SK-N-MC (cell line): ENCODE data around the gene OTUB1.

ENCODE experiments used
- DNase-seq: peaks from one replicate; pipeline ENCODE4 v3.0.0-alpha.2; 2011; ENCODE audit warnings: low read depth, low spot score
- H3K27ac ChIP-seq: fragments of 200-600 bp; sonication (generic); 2 replicates; pipeline ENCODE4 v1.5.1; 2016; ENCODE audit warnings: mixed run types
- H3K36me3 ChIP-seq: fragments of 200-600 bp; sonication (generic); 2 replicates; pipeline ENCODE4 v1.6.1; 2017; ENCODE audit warnings: antibody characterized with exemption, low read length, mixed read lengths; ENCODE audit not compliant: insufficient read depth
- H3K4me3 ChIP-seq: fragments of 200-600 bp; sonication (generic); 2 replicates; pipeline ENCODE4 v1.5.1; 2016
- H3K9ac ChIP-seq: fragments of 200-600 bp; sonication (generic); 2 replicates; pipeline ENCODE4 v1.8.0; 2017; ENCODE audit warnings: mixed run types, mixed read lengths; ENCODE audit not compliant: insufficient read length
- H3K9me3 ChIP-seq: fragments of 200-600 bp; sonication (generic); 2 replicates; pipeline ENCODE4 v1.6.1; 2017; ENCODE audit warnings: low read depth, mild to moderate bottlenecking, antibody characterized with exemption, low read length, moderate library complexity, mixed read lengths
- EZH2 ChIP-seq: fragments of 200-600 bp; sonication (generic); IDR thresholded peaks from one replicate; pipeline ENCODE4 v1.6.1; 2017; ENCODE audit warnings: antibody characterized with exemption
- FOXP2 ChIP-seq: optimal IDR thresholded peaks from 2 replicates; pipeline ENCODE3; 2011; ENCODE audit warnings: mild to moderate bottlenecking, moderate library complexity; ENCODE audit not compliant: insufficient read depth; ENCODE audit errors: extremely low read length, control extremely low read depth
- POLR2AphosphoS5 ChIP-seq: IDR thresholded peaks from 2 replicates; pipeline ENCODE4 v1.6.1; 2012; ENCODE audit warnings: mild to moderate bottlenecking, low read depth, low read length, borderline replicate concordance

OTUB1 gene

DNA sequence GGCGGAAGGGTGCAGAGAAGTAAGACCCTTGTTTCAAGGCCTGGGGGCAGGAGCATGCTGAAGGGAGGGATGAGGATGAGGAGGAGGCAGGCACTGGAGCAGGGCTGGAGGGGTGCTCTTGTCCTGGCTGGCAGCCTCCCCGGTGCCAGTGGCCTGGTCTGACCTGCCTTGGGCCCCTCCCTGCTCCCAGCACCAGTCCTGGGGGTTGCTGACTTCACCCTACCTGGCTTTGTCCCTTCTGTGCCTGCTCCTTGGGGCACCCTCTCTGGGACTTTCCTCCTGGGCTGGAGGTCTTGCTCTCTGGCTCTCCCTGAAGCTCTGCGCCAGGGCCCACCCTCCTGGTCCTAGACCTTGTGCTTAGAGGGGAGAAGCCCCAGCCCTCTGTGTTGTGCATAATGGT is 44.8 kb downstream of the OTUB1 start:
- no peaks in the 10 kb centered on the region for H3K36me3 ChIP-seq

DNA sequence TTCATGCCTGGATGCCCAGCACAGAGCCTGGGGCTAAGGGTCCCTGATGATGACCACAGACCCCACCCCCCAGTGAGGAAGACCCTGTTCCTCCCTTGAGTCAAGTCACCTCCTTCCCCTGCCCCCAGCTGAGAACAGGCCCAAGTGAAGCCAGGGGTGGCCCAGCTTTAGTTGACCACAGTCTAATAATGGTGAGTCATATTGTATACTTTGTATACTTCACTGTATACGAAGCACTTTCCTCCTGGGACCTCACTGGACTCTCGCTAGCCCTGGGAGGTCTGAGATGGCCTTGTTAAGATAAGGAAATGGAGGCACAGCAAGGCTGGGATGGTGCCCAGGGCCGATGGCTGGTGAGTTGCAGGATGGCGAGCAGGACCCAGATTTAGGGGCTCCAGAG is 45.8 kb downstream of the OTUB1 start:
- Histone ChIP-seq H3K9ac (no peak overlapping the region), H3K27ac (no peak overlapping the region), H3K4me3 (no peak overlapping the region), H3K36me3 (no peaks in the 10 kb centered on the region), H3K9me3 (no peaks in the 10 kb centered on the region)
- DNase-seq: no peak
- TF ChIP-seq EZH2 (no peak), FOXP2 (no peak), POLR2AphosphoS5 (no peak)

More for the DNA sequence above, 44.8 kb downstream of the OTUB1 start:
- no peak for DNase-seq
- Histone ChIP-seq H3K9ac (no peak overlapping the region), H3K9me3 (no peaks in the 10 kb centered on the region), H3K4me3 (no peak overlapping the region), H3K27ac (no peak overlapping the region)
- no peak for TF ChIP-seq POLR2AphosphoS5
- no peak for TF ChIP-seq FOXP2
- no peak for TF ChIP-seq EZH2

DNA sequence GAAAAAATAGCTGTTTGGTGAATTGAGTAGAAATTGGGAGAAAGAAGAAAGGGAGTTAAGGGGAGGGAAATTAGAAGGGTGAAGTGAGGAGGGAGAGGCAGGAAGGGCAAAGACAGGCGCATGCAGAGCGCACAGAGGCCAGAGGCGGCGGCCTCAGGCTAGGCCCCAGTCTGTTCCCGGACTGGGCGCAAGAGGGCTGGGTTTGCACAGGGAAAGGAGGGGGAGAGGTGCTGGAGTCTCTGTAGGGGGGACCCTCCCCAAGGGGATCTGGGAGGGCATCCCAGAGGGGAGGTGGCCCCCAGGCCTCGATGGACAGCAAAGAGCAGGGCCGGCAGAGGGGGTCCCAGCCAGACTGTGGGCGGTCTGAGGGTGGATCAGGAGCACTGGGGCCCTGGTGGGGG is 48.2 kb downstream of the OTUB1 start:
- H3K27ac ChIP-seq: no peak overlapping the region
- H3K9ac ChIP-seq: no peak overlapping the region
- TF ChIP-seq FOXP2: no peak
- no peak for TF ChIP-seq EZH2
- no peak for TF ChIP-seq POLR2AphosphoS5
- H3K4me3 ChIP-seq: no peak overlapping the region
- no peaks in the 10 kb centered on the region for H3K36me3 ChIP-seq
- H3K9me3 ChIP-seq: no peaks in the 10 kb centered on the region
- DNase-seq: no peak

DNA sequence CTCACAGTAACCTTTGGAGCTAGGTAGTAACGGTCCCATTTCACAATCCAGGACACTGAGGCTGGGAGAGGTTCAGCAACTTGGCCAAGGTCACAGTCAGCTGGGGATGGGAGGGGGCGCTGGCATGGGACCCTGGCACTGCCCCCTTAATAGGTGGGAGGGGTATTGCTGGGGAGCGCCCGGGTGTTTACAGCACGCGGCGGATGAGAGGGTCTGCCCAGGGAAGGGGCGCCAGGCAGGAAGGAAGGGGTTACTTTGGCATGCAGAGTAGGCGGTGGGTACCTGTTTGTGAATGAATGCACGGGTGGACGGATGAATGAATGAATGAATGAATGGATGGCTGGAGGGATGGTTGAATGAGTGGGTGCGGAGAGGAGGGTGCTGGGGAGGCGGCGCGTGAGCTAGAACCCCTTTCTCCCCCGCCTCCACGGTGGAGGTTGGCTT is 48.9 kb downstream of the OTUB1 start:
- Histone ChIP-seq H3K27ac (no peak overlapping the region), H3K4me3 (peak overlapping the region; percentile 72), H3K9ac (no peak overlapping the region), H3K36me3 (no peaks in the 10 kb centered on the region), H3K9me3 (no peaks in the 10 kb centered on the region)
- no peak for DNase-seq
- TF ChIP-seq POLR2AphosphoS5 (no peak), FOXP2 (no peak), EZH2 (no peak)

DNA sequence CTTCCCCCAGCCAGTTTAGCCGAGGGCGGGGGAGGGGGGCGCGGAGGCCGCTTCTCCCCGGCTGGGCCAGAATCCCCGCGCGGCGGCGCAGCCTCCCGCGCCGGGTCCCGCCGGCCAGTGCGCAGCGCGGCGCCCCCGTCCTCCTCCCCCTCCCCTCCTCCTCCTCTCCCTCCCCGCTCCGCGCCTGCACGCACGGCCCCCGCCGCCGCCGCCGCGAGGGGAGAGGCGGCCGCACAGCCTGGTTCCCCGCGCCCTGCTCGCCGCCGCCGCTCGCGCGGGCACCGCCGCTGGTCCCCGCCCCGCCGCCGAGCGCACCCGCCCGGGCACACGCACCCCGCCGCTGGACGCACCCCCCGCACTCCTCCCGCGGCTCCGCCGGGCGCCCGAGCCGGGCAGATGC is 49.3 kb downstream of the OTUB1 start, which contains the start of gene FLRT1:
Gene FLRT1, plus strand, starts transcription at position 356 of the 400 bp plus-strand sequence. CDS start 80,337 bp downstream, outside the sequence.
- Histone ChIP-seq H3K36me3 (no peaks in the 10 kb centered on the region), H3K9ac (peak within 1 kb of the TSS; percentile 77), H3K4me3 (peak within 1 kb of the TSS; percentile 90), H3K9me3 (no peaks in the 10 kb centered on the region), H3K27ac (no peak within 1 kb of the TSS)
- TF ChIP-seq FOXP2 (no peak), POLR2AphosphoS5 (no peak), EZH2 (no peak)
- no peak for DNase-seq

DNA sequence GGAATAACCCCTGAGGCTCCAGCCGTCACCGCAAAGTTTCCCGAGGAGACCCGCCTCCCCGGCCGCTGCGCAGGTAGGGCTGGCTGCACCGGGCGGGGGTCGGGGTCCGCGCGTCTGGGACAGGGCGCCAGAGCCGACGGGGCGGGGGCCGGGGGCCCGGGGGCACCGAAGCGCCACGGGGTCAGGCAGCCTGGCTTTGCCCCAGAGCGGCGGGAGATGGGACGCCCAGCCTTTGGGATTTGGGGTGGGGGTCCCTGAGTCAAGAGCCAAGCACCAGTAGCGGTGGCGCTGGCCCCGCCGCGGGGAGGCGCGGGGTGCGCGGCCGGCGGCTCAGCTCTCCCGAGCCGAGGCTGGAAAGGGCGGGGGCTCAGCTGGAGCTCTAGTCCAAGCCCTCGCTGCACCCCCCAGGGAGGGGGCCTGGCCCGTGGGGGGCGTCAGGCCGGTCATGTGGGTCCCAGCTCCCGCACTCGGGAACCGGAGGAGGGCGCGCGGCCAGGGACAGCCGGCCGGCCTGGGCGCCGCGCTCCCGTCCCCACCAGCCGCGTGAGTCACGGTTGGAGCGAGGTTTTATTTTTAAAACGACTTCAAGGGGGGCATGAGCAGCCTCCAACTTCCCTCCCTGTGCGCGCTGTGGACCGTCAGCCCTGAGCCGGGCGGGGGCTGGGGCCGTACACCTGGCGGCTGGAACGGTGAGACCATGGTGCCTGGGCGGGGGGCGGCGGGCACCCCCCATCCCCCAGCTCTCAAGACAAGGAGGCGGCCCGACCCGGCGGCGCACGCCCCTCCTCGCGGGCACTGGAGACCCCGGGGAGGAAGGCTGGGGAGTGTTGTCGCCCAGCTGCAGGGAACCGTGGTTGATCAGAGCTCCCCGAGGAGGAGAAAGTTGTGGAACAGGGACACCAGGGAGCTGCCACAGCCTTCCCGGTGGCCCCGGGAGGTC is 50.1 kb downstream of the OTUB1 start:
- no peaks in the 10 kb centered on the region for H3K36me3 ChIP-seq
- H3K9ac ChIP-seq: peak overlapping the region; percentile 77
- H3K9me3 ChIP-seq: no peaks in the 10 kb centered on the region
- TF ChIP-seq EZH2: no peak
- TF ChIP-seq FOXP2: no peak
- TF ChIP-seq POLR2AphosphoS5: no peak
- no peak for DNase-seq
- H3K27ac ChIP-seq: no peak overlapping the region
- H3K4me3 ChIP-seq: peak overlapping the region; percentile 90

DNA sequence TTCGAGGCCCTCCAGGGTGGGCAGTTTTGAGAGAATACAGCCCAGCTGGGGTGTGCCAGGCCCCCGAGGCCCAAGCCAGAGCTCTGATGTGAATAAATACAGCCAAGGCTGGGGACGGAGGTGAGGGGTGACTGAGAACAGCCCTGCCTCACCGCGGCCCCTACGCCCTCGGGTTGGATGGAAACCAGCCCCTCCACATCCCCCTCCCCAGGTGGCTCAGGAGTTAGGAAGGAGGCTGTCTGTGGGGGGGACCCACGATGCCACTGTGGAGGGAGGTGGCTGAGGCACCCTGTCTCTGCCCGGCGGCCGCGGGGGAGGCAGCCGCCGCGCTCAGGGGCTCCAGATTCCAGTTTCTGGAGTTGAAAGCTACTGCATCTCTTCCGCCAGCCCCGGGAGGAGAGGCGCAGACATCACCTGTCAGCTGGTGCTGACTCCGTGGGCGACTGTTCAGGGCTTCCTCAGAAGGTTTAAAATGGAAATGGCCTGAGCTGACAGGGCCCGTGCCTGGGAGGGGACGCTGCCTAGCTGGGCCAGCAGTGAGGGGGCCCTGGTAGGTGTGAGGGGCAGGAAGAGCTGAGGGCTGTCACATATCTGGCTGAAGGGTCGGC is 50.9 kb downstream of the OTUB1 start:
- H3K9ac ChIP-seq: no peak overlapping the region
- peak overlapping the region; percentile 90 for H3K4me3 ChIP-seq
- TF ChIP-seq EZH2 (no peak), POLR2AphosphoS5 (no peak), FOXP2 (no peak)
- no peak overlapping the region for H3K27ac ChIP-seq
- no peak for DNase-seq
- H3K9me3 ChIP-seq: no peaks in the 10 kb centered on the region
- no peaks in the 10 kb centered on the region for H3K36me3 ChIP-seq

DNA sequence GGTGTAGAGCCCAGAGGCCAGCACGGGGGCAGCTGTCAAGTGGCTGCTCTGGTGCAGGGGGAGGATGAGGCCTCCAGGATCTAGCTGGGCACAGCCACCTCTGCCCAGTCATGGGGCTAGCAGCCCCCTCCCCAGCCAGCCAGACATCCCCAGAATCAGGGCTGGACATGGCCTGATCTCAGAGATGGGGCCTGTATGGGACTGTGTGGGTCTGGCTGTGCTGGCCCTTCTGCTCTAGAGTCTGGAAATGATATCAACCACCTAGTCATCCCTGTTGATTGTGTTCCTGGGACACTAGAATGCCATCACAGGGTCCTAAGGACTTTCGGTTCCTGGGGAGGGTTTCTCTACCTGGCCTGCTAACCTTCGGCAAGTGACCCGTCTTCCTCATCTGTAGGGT is 52.3 kb downstream of the OTUB1 start:
- TF ChIP-seq POLR2AphosphoS5 (no peak), FOXP2 (no peak), EZH2 (no peak)
- no peak overlapping the region for H3K4me3 ChIP-seq
- no peak overlapping the region for H3K27ac ChIP-seq
- H3K9me3 ChIP-seq: no peaks in the 10 kb centered on the region
- DNase-seq: no peak
- H3K36me3 ChIP-seq: no peaks in the 10 kb centered on the region
- H3K9ac ChIP-seq: no peak overlapping the region
